Tibial nerve (tissue), 4 donors: Measurements from ENCODE around the gene CLEC16A. TPM values are rescaled to one million over a fixed set of nuclear protein-coding genes. Genes with fewer than 3 reads are reported as not detected.

Experiments
- DNase-seq, 2 donors: peaks; one replicate each; pipeline ENCODE4 v3.0.0-alpha.2; 2019; ENCODE audit warnings: low spot score in 2 of 2
- H3K27ac ChIP-seq, 4 donors: fragments of 200-600 bp; sonication (generic) in 3 of 4; one replicate each; pipeline ENCODE4 v1.5.1; 2017 to 2019; ENCODE audit warnings: mild to moderate bottlenecking in 1 of 4
- H3K27me3 ChIP-seq, 2 donors: fragments of 200-600 bp; sonication (generic) in 1 of 2; one replicate each; pipeline versions ENCODE4 v1.5.1 to v1.6.0; 2017 to 2019
- H3K36me3 ChIP-seq, 3 donors: fragments of 200-600 bp; sonication (generic); one replicate each; pipeline ENCODE4 v1.5.1; 2018 to 2019
- H3K4me1 ChIP-seq, 4 donors: fragments of 200-600 bp; sonication (generic) in 3 of 4; one replicate each; pipeline ENCODE4 v1.5.1; 2017 to 2019
- H3K4me3 ChIP-seq, 4 donors: fragments of 200-600 bp; sonication (generic) in 3 of 4; one replicate each; pipeline ENCODE4 v1.5.1; 2017 to 2019; ENCODE audit warnings: mild to moderate bottlenecking in 1 of 4, moderate library complexity in 1 of 4
- H3K9me3 ChIP-seq, 4 donors: fragments of 200-600 bp; sonication (generic) in 3 of 4; one replicate each; pipeline ENCODE4 v1.5.1; 2017 to 2019
- EP300 ChIP-seq, 2 donors: sonication (generic); formaldehyde crosslinking; IDR thresholded peaks; one replicate each; pipeline ENCODE4 v1.6.1; 2017; ENCODE audit warnings: antibody characterized with exemption in 2 of 2, mild to moderate bottlenecking in 1 of 2
- POLR2A ChIP-seq, 2 donors: fragments of 450-650 bp; IDR thresholded peaks; one replicate each; pipeline ENCODE4 v1.6.1; 2017; ENCODE audit warnings: antibody characterized with exemption in 2 of 2, mild to moderate bottlenecking in 2 of 2, moderate library complexity in 2 of 2
- WGBS, 2 donors: methylation state at CpG; one replicate each; pipeline ENCODE4 v1.1.5; 2018; 5-methylcytosine and 5-hydroxymethylcytosine counted together
- total RNA-seq, 4 donors: library from RNA; depleted of rRNA; stranded (reverse); fragments of >200 nt; gene quantifications; one replicate each; pipeline ENCODE4 v1.1.0, GENCODE V29; 2016
- TF ChIP-seq, protein P1 (sequence below), 5 experiments: fragments of 200-600 bp in 3 of 5; fragments of 450-650 bp in 2 of 5; sonication (generic) in 3 of 5; IDR thresholded peaks; one replicate each; pipeline ENCODE4 v1.5.1; 2016 to 2019; ENCODE audit warnings: antibody characterized with exemption in 5 of 5, mild to moderate bottlenecking in 3 of 5, moderate library complexity in 2 of 5

The CLEC16A gene
- total RNA-seq, 4 donors from 2014 or later: 37.4 to 70.2 (median 55.2) TPM

DNA sequence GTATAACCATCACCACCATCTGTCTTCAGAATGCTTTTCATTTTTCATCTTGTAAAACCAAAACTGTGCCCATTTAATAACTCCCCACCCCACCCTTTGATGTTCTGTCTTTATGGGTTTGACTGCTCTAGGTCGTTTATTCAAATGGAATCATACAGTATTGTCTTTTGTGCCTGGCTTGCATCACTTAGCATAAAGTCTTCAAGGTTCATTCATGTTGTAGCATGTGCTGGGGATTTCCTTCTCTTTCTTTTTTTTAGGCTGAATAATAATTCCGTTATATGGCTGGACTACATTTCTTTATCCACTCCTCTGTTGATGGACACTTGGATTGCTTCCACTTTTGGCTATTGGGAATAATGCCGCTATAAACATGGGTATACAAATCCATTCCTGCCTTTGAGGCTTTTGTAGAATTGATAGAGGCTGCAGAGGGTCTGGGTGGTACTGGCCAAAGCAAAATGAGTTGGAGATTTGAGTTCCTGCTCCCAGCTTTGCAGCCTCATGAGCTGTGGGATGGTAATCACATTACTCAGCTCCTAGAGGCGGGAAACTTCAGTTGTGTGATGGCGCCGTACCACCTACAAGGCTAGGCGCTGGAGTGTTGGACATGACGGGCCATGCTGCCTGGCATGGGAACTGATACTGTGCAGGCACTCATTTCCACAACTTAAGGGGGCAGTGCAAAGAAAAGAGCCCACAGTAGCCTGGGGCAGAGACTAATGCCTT is 64.8 kb downstream of the CLEC16A start:
- no peaks in the 10 kb centered on the region for H3K4me1 ChIP-seq
- no peak overlapping the region for H3K27ac ChIP-seq
- TF ChIP-seq, protein P1, sequence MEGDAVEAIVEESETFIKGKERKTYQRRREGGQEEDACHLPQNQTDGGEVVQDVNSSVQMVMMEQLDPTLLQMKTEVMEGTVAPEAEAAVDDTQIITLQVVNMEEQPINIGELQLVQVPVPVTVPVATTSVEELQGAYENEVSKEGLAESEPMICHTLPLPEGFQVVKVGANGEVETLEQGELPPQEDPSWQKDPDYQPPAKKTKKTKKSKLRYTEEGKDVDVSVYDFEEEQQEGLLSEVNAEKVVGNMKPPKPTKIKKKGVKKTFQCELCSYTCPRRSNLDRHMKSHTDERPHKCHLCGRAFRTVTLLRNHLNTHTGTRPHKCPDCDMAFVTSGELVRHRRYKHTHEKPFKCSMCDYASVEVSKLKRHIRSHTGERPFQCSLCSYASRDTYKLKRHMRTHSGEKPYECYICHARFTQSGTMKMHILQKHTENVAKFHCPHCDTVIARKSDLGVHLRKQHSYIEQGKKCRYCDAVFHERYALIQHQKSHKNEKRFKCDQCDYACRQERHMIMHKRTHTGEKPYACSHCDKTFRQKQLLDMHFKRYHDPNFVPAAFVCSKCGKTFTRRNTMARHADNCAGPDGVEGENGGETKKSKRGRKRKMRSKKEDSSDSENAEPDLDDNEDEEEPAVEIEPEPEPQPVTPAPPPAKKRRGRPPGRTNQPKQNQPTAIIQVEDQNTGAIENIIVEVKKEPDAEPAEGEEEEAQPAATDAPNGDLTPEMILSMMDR (IDR thresholded peaks at IDR 0.05): no peak
- no peak for TF ChIP-seq POLR2A (IDR thresholded peaks at IDR 0.05)
- TF ChIP-seq EP300 (IDR thresholded peaks at IDR 0.05): no peak
- no peaks in the 10 kb centered on the region for H3K9me3 ChIP-seq
- DNase-seq: no peak
- no peaks in the 10 kb centered on the region for H3K27me3 ChIP-seq
- 54 to 62% methylated on average over 8 of the region's 8 CpGs for WGBS, 2 donors
- H3K36me3 ChIP-seq: peaks cover 0 to 24% (median 0%) of the 10 kb centered on the region in 3 donors
- H3K4me3 ChIP-seq: no peak overlapping the region

DNA sequence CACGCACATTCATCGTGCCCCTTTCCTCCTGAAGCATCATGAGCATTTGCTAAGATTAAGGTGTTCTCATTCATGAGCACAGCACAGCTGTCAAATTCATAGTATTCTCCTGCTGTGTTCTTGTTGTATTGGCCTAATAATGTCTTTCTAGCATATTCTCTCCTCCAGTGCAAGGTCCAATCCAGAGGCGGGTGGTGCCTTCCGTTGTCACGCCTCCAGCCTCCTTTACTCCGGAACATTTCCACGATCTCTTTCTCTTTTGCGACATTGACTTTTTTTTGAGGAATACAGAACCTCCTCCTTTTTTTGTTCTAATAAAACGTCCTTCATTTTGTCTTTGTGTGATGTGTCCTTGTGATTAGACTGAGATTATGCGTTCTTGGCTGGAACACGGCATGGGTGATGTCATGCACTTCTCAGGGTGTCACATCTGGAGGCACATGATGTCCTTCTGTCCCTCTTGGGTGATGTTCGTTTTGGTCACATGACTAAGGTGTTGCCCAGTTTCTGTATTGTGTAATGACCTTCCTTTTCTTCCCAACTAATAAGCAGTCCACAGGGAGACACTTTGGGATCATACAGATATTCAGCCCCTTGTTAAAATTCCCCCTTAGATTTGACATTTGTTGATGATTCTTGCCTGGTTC is 66.3 kb downstream of the CLEC16A start:
- Histone ChIP-seq H3K36me3 (peaks cover 0 to 9% (median 0%) of the 10 kb centered on the region in 3 donors), H3K27me3 (no peaks in the 10 kb centered on the region), H3K4me3 (no peak overlapping the region), H3K4me1 (no peaks in the 10 kb centered on the region), H3K27ac (peak overlapping the region in 1 of 4 donors; percentile 62), H3K9me3 (no peaks in the 10 kb centered on the region)
- DNase-seq: peak; percentile 65 to 70
- TF ChIP-seq EP300 (IDR thresholded peaks at IDR 0.05) (peak in 1 of 2 donors; percentile 81), POLR2A (IDR thresholded peaks at IDR 0.05) (no peak)
- TF ChIP-seq, protein P1 (IDR thresholded peaks at IDR 0.05): no peak
- 87 to 90% methylated on average over 12 of the region's 12 CpGs for WGBS, 2 donors

DNA sequence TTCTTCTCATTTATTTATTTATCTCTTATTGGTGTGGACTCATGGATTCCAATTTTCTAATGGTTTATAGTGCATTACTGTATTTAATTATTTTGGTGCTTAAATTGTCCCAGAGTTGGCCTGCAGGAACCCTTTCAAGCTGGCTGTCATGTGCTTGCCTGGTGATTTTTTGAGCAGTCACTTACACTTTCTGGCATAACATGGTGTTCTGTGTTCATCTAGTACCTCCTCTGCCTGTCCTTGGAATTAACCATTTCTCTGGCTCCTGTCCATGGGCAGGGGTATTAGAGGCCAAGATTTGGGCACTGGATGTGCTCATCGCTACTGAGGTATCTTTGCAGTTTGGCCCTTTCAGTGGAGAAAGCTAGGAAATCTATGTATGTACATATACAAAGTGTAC is 67.0 kb downstream of the CLEC16A start:
- H3K27me3 ChIP-seq: no peaks in the 10 kb centered on the region
- peak overlapping the region in 1 of 4 donors; percentile 62 for H3K27ac ChIP-seq
- TF ChIP-seq EP300 (IDR thresholded peaks at IDR 0.05): no peak
- TF ChIP-seq POLR2A (IDR thresholded peaks at IDR 0.05): no peak
- TF ChIP-seq, protein P1 (IDR thresholded peaks at IDR 0.05): no peak
- no peak for DNase-seq
- H3K4me3 ChIP-seq: no peak overlapping the region
- no peaks in the 10 kb centered on the region for H3K9me3 ChIP-seq
- 100% methylated on average over 1 of the region's 1 CpG for WGBS, 2 donors
- peaks cover 0 to 7% (median 0%) of the 10 kb centered on the region in 3 donors for H3K36me3 ChIP-seq
- H3K4me1 ChIP-seq: peaks cover 0 to 2% (median under 1%) of the 10 kb centered on the region in 4 donors

DNA sequence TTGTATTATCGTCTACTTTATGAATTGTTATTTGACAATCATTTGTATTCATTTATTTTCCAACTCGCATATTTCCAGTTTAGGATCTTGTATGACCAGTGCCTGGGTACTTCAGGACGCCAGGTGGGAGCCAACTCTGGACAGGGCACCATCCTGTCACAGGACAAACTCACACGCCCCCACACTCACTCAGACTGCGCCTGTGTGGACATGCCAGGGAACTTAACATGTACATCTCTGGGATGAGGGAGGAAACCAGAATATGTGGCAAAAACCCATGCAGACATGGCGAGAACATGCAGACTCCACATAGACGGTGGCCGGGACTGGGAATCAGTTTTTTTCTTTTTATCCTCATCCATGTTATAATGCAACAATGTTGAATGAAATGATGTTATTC is 68.5 kb downstream of the CLEC16A start:
- 94 to 96% methylated on average over 8 of the region's 8 CpGs for WGBS, 2 donors
- Histone ChIP-seq H3K27me3 (no peaks in the 10 kb centered on the region), H3K27ac (no peak overlapping the region), H3K9me3 (no peaks in the 10 kb centered on the region), H3K36me3 (peaks cover 0 to 7% (median 0%) of the 10 kb centered on the region in 3 donors), H3K4me3 (no peak overlapping the region), H3K4me1 (peaks cover 0 to 14% (median 6%) of the 10 kb centered on the region in 4 donors)
- TF ChIP-seq, protein P1 (IDR thresholded peaks at IDR 0.05): no peak
- DNase-seq: no peak

DNA sequence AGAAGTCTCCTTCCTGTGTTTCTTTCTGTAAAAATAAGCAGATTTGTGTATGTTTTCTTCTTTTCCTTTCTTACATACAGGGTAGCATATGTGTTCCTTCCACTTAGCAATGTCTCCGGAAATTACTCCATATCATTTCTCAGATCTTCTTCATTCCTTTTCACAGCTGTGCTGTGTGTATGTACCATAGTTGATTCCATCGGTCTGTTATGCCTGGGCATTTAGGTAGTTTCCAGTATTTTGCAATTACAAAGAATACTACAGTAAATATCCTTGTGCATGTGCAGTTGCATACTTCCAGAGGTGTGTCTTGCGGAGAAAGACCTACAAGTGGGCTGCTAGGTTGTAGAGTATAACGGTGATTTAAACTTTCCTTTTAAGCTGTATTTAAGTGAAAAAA is 69.8 kb downstream of the CLEC16A start:
- Histone ChIP-seq H3K27ac (no peak overlapping the region), H3K9me3 (no peaks in the 10 kb centered on the region), H3K36me3 (peaks cover 0 to 7% (median 0%) of the 10 kb centered on the region in 3 donors), H3K4me1 (peaks cover 0 to 14% (median 6%) of the 10 kb centered on the region in 4 donors), H3K4me3 (no peak overlapping the region), H3K27me3 (no peaks in the 10 kb centered on the region)
- TF ChIP-seq, protein P1 (IDR thresholded peaks at IDR 0.05): no peak
- 87 to 92% methylated on average over 4 of the region's 4 CpGs for WGBS, 2 donors
- no peak for DNase-seq
